T-helper 1 cell treated with Interleukin-12 subunit alpha and Interleukin-12 subunit beta and Interleukin-4 antibody, amounts not matched to agents 30 μg/mL and 1 μg/mL, for 36 hours (primary cell): ENCODE results near the gene CYB5R2.
A peak's percentile ranks its signal among the peaks of the same experiment; 100 is the strongest.
"Not testable (repeated sequence)": the region's sequence is repeated elsewhere in the genome, so short reads cannot be mapped to it uniquely, and the experiment has no call there.

Source experiments
- H3K27ac Mint-ChIP-seq: one replicate; pipeline ENCODE4 v1.8.0; 2021; ENCODE audit warnings: mild to moderate bottlenecking, mixed read lengths
- H3K27me3 Mint-ChIP-seq: one replicate; pipeline ENCODE4 v1.8.0; 2021; ENCODE audit warnings: low read depth, mixed read lengths
- H3K36me3 Mint-ChIP-seq: one replicate; pipeline ENCODE4 v1.8.0; 2021; ENCODE audit warnings: low read depth, mixed read lengths
- H3K4me1 Mint-ChIP-seq: one replicate; pipeline ENCODE4 v1.8.0; 2021; ENCODE audit warnings: low read depth, mixed read lengths
- H3K4me3 Mint-ChIP-seq: one replicate; pipeline ENCODE4 v1.8.0; 2021; ENCODE audit warnings: mild to moderate bottlenecking, moderate library complexity, mixed read lengths
- H3K9me3 Mint-ChIP-seq: one replicate; pipeline ENCODE4 v1.8.0; 2021; ENCODE audit warnings: mixed read lengths

The CYB5R2 gene

DNA sequence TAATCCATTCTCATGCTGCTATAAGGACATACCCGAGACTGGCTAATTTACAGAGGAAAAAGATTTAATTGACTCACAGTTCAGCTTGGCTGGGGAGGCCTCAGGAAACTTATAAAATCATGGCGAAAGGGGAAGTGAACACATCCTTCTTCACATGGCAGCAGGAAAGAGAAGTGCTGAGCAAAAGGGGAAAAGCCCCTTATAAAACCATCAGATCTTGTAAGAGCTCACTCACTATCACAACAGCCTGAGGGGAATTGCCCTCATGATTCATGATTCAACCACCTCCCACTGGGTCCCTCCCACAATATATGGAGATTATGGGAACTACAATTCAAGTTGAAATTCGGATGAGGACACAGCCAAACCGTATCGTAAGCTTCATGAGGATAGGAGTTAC is 3.8 kb upstream of the CYB5R2 start:
- Mint-ChIP-seq H3K9me3 (no peaks in the 10 kb centered on the region), H3K36me3 (no peaks in the 10 kb centered on the region)

DNA sequence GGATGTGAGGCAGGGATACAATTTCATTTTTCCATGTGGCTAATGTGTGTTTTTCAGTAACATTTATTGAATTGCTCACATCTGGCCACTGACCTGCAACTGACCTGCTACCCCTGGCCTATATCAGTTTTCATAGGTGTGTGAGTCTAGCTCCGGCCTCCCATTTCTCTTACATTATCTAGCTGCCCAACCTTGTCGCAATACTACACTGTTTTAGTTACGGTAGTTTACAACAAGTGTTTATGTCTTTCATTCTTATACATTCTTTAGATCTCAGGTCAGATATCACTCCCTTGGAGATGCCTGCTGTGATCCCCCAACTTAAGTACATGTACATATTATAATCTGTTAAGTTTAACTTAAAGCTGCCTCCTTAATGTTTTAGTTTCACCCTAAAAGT is 2.3 kb upstream of the CYB5R2 start:
- no peaks in the 10 kb centered on the region for H3K36me3 Mint-ChIP-seq
- H3K27me3 Mint-ChIP-seq = peaks cover 58% of the 10 kb centered on the region
- no peak overlapping the region for H3K27ac Mint-ChIP-seq
- no peaks in the 10 kb centered on the region for H3K9me3 Mint-ChIP-seq
- H3K4me1 Mint-ChIP-seq = peaks cover 9% of the 10 kb centered on the region
- H3K4me3 Mint-ChIP-seq = no peak overlapping the region

More for the DNA sequence above, 3.8 kb upstream of the CYB5R2 start:
- Mint-ChIP-seq H3K27ac (no peak overlapping the region), H3K27me3 (peaks cover 63% of the 10 kb centered on the region), H3K4me1 (peaks cover 6% of the 10 kb centered on the region), H3K4me3 (no peak overlapping the region)

DNA sequence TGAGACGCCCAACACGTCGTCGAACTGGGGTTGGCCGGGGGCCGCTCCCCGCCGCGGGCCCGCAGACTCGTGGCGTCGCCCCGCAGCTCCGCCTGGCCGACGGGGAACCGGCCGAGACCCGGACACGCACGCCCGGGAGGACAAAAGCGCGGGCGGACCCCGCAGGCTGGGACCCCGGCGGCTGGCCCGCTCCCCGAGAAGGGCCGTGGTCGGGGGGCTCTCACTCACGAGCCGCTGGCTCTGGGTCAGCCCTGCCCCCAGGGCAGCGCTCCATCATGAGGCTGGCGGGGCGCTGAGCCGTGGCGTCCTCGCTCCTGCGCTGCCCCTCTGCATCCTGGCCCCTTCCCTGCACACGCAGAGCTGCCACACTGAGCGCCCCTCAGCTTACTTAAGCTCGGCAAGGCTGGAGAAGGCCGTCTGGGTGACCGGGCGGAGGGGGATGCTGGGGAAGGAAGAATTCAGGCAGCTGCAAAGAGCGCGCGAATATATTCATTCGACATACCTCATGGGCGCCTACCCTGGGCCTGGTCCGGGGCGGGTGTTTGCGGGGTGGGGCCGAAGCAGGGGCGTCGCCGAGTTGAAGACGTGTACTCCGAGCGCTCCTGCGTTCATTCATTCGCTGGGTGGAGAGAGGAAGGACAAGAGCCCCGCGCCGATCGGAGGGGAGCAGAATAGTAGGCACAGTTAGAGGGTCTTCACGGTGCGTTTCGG is 579 bp upstream of the CYB5R2 start:
- Mint-ChIP-seq H3K36me3 (no peaks in the 10 kb centered on the region), H3K9me3 (no peaks in the 10 kb centered on the region), H3K27ac (no peak overlapping the region), H3K27me3 (peaks cover 52% of the 10 kb centered on the region), H3K4me3 (peak overlapping the region; percentile 69), H3K4me1 (peaks cover 12% of the 10 kb centered on the region)

DNA sequence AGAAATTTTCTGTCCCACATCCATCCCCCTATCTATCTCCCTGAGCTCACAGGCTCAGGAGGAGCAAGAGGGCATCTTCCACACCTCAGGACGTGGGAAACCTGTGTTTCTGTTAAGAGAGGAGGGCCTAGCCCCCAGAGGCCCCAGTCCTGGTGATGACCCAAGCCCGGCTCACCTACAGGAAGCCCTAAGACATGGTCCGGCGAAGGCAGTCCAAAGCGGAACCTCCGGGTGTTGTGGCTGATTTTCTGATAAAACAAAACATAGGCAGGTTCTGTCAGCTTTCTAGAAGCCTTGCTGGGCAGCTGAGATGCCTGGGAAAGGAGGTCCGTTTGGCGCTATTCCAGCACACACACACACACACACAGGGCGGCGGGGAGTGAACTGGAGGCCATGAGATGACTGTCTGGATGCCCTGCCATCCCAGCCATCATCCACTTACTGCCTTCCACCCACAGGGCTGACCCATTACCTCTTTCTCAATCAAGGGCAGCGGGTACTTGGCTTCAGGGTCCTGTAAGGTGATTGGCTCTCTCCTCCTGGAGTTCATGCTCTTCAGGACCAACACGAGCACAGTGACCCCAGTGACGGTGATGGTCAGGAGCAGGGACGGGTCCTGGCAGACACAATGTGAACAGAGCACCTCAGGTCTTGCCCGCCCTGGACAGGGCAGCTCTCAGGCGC is 882 bp downstream of the CYB5R2 start:
- no peak overlapping the region for H3K27ac Mint-ChIP-seq
- peaks cover 43% of the 10 kb centered on the region for H3K27me3 Mint-ChIP-seq
- H3K4me1 Mint-ChIP-seq = peaks cover 12% of the 10 kb centered on the region
- peak overlapping the region; percentile 33 for H3K4me3 Mint-ChIP-seq
- no peaks in the 10 kb centered on the region for H3K9me3 Mint-ChIP-seq
- no peaks in the 10 kb centered on the region for H3K36me3 Mint-ChIP-seq

DNA sequence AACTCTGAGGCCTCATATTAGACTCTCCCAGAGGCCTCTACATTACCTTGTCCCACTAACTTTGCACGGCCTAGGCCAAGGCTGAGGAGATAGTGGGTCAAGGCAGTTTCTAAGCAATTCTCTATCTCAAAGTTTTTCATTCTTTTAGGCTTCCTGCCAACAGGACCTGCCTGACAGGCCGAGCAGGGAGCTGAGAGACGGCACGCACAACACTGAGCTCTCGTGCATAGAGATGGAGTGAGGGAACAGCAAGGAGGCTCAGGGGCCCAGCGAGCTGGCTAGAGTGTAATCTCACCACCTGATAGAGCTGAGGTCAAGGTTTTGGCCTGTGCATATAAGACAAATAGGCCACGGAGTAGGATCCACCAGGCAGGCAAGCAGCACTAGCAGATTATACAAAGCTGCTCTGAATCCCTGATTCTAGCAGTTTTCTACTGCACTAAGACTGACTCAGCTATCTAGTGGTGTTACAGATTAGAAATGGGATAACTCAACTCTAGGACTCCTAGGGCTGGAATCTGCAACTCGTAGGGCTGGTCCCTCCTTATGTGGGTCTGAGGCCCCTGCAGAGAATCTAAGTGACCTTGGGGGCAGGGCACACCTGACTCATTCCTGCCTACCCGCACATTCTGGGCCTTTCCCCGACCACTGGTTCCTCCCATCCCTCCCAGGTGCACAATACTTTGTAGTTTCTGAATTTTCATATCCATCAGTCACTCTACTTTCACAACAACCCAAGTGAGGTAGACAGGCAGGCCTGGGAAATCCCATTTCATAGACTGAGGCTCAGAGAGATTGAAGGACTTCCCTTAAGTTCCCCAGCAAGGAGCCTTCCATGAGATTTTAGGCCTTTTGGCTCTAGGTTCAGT is 1.7 kb downstream of the CYB5R2 start:
- Mint-ChIP-seq H3K36me3 (no peaks in the 10 kb centered on the region), H3K27ac (no peak overlapping the region), H3K27me3 (peaks cover 37% of the 10 kb centered on the region), H3K4me1 (peaks cover 12% of the 10 kb centered on the region), H3K4me3 (no peak overlapping the region), H3K9me3 (no peaks in the 10 kb centered on the region)

DNA sequence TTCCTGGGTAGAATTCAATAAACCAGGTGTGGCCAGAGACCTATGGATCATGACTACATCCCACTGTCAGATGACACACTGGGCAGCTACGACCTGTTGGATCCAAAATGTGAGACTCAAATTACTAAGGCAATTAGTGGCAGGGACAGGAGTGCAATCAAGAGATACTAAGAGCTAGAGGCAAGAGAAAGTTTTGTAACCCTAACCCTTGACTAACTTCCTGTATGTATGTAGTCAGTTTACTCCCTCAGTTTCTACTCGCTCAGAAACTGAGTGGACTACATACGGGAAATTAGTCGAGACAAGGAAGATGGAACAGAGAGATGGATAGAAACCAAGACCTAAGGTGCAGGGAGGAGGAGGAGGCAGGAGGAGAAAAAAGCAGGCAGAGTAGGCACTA is 2.7 kb downstream of the CYB5R2 start:
- Mint-ChIP-seq H3K9me3 (no peaks in the 10 kb centered on the region), H3K27ac (no peak overlapping the region), H3K4me3 (no peak overlapping the region), H3K27me3 (peaks cover 28% of the 10 kb centered on the region), H3K4me1 (peaks cover 12% of the 10 kb centered on the region), H3K36me3 (no peaks in the 10 kb centered on the region)

DNA sequence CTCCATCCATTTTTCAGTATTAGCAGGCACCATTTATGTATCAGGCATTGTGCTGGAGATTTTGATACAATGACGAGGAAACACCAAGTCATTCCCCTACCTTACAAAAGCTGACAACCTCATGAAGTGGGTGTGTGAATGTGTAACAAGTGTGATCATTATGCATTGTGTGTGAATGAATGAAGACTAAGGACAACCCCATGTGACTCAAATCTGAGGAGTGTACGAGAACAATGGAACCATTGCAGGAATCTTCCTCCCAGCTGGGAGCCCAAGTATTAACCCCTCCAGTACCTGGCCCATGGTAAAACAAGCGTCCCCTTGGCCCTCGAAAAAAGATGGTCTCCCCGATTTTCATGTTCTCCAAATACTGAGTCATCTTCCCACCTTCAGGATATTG is 4.4 kb downstream of the CYB5R2 start:
- Mint-ChIP-seq H3K27ac (no peak overlapping the region), H3K4me3 (no peak overlapping the region), H3K4me1 (peaks cover 8% of the 10 kb centered on the region), H3K27me3 (peaks cover 11% of the 10 kb centered on the region), H3K9me3 (no peaks in the 10 kb centered on the region), H3K36me3 (no peaks in the 10 kb centered on the region)

DNA sequence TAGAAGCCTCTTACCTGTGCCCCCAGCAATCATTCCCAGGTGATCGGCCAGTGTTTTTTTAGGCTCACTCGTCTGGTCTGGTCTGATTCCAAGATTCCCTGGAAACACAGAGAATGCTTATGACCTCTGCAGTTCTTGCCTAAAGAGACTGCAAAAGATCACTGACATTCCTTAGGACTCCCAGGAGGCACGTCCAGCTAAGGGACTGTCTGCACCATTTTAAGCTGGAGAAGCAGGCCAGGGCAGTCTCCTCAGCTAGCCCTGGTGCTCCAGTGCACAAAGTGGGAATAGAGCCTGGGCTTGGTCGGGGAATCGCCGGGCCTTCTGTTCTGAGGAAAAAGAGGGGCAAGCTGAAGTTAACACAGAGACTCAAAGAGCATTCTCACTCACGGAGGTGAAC is 4.8 kb downstream of the CYB5R2 start:
- H3K4me1 Mint-ChIP-seq = peaks cover 8% of the 10 kb centered on the region
- no peak overlapping the region for H3K4me3 Mint-ChIP-seq
- no peaks in the 10 kb centered on the region for H3K9me3 Mint-ChIP-seq
- peaks cover 9% of the 10 kb centered on the region for H3K27me3 Mint-ChIP-seq
- no peaks in the 10 kb centered on the region for H3K36me3 Mint-ChIP-seq
- H3K27ac Mint-ChIP-seq = no peak overlapping the region

DNA sequence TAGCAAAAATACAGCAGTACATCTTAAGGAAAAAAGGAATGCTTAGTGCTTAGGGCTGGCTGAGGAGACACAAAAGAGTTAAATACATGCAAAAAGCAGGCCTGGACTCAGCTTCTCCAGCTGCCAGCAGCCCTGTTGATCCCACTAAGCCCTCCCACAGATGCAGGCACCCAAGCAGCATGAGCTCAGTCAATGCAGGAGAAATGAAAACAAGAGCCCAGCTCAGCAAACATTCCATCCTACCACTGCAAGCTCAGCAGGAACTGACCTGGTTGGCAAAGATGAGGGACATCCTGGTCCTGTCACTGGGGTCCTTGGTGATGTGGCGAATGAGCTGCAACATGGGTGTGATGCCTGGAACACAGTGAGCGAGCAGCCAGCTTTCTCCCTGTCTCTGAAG is 5.8 kb downstream of the CYB5R2 start:
- no peaks in the 10 kb centered on the region for H3K9me3 Mint-ChIP-seq
- peaks cover 5% of the 10 kb centered on the region for H3K4me1 Mint-ChIP-seq
- no peak overlapping the region for H3K27ac Mint-ChIP-seq
- H3K4me3 Mint-ChIP-seq = no peak overlapping the region
- peaks cover 3% of the 10 kb centered on the region for H3K27me3 Mint-ChIP-seq
- H3K36me3 Mint-ChIP-seq = no peaks in the 10 kb centered on the region

DNA sequence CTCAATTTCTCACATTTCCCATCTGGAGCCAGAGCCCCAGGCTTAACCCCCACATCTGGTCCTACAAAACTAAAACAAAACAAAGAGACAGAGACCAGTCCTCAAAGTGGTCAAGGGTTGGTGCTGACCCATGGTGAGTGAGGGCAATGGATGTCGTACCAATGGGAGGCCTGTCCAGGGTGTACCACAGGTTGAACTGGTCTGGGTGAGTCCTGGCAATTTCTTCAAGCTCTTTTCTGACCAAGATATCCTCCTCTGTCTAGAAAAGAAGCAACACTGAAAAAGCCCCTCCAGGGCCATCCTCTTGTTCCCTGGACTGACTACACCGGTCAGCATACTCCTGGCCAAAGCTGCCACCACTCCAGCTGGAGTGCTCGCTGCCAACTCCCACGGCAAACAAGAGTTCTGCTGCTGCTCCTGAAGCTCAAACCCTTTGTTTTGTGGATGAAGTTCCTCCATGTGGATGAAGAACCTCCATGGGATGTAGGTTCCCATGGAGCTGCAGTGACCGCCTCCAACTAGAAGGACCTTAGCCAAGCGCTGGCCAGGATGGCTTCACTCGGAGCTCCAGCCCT is 6.9 kb downstream of the CYB5R2 start:
- Mint-ChIP-seq H3K4me3 (no peak overlapping the region), H3K4me1 (peaks cover 5% of the 10 kb centered on the region), H3K27ac (no peak overlapping the region), H3K36me3 (no peaks in the 10 kb centered on the region), H3K9me3 (no peaks in the 10 kb centered on the region), H3K27me3 (no peaks in the 10 kb centered on the region)

DNA sequence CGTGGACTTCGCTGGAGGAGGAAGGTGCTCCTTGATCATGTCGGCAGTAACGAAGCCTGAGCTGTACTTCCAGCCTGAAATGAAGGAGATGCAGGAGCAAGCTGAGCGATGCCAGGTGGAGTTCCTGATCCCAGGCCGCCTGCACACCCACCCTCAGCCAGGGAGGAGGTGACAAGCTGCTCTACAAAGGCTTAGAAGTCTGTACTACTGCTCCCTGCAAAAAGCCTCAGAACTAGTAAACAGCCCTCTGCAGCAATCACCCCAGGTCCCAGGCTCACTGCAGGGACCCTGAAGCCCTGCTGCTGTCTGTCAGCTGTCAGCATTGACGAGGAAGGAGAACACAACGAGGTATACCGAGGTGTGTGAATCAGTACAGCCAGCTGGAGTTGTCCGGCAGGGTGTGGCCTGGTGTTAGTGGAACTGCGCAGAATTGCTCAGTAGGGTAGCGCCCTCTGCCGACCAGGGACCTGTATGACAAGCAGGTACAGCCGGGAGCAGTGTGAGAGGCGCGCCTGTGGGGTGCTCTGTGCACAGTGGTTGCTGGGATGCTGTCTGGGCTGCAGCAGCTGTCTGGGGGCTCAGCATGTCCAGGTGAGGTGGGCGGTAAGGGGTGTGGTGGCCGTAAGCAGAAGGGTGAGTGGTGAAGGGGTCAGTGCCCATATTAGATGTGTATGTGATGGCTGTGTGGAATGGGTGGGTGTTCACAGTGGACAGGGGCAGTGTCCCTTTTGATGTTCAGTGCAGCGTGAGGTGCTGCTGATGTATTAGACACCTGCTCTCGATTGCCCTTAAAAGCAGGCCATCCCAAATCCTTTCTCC is 7.6 kb downstream of the CYB5R2 start:
- H3K4me3 Mint-ChIP-seq = no peak overlapping the region
- H3K27me3 Mint-ChIP-seq = no peaks in the 10 kb centered on the region
- H3K27ac Mint-ChIP-seq = no peak overlapping the region
- H3K9me3 Mint-ChIP-seq = no peaks in the 10 kb centered on the region
- no peaks in the 10 kb centered on the region for H3K36me3 Mint-ChIP-seq
- peaks cover 3% of the 10 kb centered on the region for H3K4me1 Mint-ChIP-seq

DNA sequence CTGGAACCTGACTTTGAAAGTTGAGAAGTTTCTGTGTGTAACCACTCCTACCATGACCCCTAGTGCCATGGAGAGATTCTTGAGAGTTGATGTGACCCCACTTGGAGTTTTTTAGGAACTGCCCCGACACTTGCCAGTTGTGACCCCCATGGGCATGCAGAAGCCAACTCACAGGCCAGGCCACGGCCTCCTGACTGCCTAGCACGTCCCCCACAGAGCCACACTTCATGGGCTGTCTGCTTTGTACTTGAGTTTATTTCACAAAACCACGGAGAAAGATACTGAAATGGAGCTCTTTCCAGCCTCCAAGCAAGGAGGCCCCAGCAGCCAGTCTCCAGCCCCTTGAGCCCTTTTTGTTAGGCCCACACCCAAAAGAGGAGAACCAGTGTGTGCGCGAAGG is 8.4 kb downstream of the CYB5R2 start:
- no peak overlapping the region for H3K4me3 Mint-ChIP-seq
- no peaks in the 10 kb centered on the region for H3K27me3 Mint-ChIP-seq

DNA sequence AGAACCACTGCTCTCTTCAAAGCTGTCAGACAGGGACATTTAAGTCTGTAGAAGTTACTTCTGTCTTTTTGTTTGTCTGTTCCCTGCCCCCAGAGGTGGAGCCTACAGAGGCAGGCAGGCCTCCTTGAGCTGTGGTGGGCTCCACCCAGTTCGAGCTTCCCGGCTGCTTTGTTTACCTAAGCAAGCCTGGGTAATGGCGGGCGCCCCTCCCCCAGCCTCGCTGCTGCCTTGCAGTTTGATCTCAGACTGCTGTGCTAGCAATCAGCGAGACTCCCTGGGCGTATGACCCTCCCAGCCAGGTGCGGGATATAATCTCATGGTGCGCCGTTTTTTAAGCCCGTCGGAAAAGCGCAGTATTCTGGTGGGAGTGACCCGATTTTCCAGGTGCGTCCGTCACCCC is 9.8 kb downstream of the CYB5R2 start:
- H3K36me3 Mint-ChIP-seq, H3K27me3 Mint-ChIP-seq, H3K9me3 Mint-ChIP-seq: not testable (repeated sequence)

More for the DNA sequence above, 8.4 kb downstream of the CYB5R2 start:
- no peaks in the 10 kb centered on the region for H3K36me3 Mint-ChIP-seq
- H3K27ac Mint-ChIP-seq = no peak overlapping the region
- no peaks in the 10 kb centered on the region for H3K9me3 Mint-ChIP-seq
- H3K4me1 Mint-ChIP-seq = no peaks in the 10 kb centered on the region

More for the DNA sequence above, 9.8 kb downstream of the CYB5R2 start:
- H3K27ac Mint-ChIP-seq, H3K4me3 Mint-ChIP-seq, H3K4me1 Mint-ChIP-seq: not testable (repeated sequence)
